Activated CD4-positive, alpha-beta T cell treated with anti-CD3 and anti-CD28 coated beads, Interleukin-2, Interleukin-6, amounts not matched to agents 100 ng/mL and 50 ng/mL, durations not matched to agents 16 hours and 8 hours (primary cell): ENCODE measurements around the gene ADCY10.

Experiments used
- DNase-seq: peaks from one replicate; pipeline ENCODE4 v3.0.0-alpha.2; 2020

The ADCY10 gene

DNA sequence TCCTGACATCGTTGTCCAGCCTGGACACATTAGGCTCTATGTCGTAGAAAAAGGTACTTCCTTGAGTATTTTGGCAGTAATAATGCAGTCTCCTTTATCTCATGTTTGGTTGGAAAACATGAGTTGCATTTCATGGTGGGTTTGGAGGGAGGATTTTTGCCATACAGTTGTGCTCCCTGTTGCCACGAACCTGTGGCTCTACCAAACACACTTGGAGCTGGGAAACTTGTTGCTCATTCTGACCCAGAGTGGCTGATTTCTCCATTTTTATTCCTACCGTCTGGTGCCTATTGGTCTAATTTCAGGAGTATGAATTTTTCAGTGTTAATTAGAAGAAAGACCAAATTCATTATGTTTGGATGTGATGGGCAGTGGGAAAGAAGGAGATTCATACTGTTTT, 141.5 kb downstream of the ADCY10 start:
- no peak for DNase-seq

DNA sequence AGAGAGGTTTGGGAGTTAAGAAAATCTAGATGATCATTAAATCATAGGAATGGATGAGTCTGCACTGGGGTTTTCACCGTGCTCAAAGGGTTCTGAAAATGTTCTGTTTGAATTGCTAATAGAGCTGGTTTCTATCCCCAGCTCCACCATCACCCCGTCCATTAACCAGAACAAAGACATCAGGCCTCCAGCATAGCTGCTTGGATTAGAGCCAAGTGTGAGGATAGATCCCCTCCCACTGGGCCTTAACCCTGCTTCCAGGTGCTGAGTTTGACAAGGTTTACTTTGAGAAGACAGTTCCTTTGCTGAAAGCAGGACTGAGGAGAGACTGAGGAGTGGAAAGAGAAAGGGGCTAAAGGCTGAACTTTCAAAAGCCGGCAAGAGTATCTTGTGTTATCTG, 143.8 kb downstream of the ADCY10 start:
- DNase-seq, result no peak

DNA sequence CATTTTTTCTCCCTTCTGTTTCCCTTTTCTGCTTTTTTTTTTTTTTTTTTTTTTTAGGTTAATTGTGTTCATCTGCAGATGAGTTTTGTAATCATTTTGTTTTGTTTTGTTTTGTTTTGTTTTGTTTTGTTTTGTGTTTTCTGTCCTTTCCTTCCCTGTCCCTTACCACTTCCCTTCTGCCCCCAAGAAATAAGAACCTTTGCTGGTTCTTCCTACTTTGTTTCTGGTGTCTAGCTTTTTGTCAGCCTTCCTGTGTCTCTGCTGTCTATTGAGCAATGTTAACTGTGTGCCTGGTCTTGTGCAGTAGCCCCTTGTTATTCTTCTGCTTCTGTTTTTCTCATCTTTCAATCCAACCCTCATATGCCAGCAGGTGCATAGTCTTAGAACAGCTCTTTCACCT, 146.2 kb downstream of the ADCY10 start:
- no peak for DNase-seq

DNA sequence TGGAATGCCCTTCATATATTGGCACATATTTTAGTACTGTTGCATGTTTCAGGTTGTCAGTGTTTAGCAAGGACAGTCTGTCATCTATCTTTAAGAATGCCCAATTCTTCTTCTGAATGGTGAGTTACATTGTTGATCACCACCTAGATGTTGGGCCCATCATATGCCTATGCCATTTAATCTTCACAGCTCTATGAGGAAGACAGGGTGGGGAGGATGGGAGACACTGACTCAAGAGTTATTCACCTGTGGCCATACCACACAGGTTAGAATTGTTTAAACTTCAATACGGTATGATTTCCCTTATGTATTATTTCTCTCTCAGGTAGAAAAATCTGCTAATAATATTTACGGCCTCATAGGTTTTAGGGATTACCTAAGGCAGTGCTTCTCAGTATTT, 147.4 kb downstream of the ADCY10 start:
- no peak for DNase-seq

DNA sequence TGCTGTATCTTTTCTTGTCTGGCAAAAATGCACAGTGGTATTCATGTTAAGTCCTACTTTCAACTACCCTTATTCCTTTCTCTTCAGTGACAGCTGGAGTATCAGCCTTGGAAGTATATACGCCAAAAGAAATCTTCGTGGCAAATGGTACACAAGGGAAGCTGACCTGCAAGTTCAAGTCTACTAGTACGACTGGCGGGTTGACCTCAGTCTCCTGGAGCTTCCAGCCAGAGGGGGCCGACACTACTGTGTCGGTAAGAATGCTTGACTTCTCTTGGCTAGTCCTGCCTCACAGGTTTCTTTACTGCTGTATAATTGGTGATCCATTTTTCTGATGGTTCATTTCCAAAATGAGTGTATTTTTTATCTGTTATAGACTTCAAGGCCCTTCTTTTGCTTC, 148.4 kb downstream of the ADCY10 start:
- DNase-seq, result no peak

DNA sequence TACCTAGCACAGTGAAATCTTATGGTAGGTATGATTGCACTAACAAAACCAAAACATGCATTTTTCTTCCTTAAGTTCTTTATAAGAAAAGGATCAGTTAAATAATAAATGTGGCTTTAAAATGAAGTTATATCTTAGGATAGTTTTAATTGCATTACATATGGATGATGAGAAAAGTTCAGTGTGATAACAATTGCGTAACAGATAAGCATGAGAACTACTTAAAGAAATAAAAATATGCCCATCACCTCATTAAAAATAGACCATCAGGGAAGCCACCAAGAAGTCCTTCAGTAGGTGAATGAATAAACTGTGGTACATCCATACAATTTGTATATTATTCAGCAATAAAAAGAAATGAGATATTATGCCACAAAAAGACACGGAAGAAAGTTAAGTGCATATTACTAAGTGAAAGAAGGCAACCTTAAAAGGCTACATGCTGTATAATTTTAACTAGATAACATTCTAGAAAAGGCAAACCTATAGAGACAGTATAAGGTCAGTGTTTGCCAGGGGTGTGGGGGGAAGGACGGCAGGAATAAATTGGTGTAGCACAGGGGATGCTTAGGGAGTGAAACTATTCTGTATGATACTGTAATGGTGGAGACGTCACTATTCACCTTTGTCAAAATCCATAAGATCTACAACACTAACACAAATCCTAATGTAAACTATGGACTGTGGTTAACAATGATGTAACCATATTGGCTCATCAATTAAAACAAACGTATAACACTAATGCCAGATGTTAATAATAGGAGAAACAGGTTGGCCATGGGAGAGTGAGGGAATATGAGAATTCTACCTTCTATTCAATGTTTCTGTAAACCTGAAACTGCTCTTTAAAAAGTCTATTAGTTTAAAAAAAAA, 149.2 kb downstream of the ADCY10 start:
- DNase-seq, result no peak

DNA sequence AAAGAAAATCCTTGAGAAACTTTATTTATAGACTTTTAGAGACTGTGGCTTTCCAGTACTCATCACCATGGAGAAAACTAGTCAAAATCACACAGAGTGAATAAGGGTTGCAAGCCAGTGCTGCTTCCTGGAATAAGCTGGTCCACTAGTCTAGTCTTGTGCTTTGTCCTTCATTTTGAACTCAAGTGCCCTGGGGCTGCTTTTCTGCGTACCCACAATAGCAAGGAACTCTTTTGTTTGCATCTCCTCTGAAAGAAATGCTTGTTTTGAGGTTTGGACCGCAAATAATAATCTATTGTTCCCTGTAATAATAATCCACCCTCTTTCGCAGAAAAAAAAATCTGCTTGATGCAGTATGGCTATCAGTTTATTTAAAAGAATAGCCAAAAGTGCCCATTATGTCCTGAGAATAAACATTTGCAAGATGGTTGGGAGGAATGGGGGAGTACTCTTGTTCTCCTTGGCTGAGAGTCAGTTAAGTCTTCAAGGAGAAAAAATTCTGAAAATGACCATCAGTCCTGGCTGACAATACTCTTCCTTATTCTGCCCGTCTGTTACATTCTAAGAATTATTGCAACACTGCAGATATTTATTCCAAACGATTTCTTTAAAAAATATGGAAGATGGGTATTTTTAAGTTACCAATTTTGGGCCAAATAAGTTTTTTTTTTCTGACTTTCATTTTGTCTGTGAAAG, 150.3 kb downstream of the ADCY10 start:
- DNase-seq, result no peak

DNA sequence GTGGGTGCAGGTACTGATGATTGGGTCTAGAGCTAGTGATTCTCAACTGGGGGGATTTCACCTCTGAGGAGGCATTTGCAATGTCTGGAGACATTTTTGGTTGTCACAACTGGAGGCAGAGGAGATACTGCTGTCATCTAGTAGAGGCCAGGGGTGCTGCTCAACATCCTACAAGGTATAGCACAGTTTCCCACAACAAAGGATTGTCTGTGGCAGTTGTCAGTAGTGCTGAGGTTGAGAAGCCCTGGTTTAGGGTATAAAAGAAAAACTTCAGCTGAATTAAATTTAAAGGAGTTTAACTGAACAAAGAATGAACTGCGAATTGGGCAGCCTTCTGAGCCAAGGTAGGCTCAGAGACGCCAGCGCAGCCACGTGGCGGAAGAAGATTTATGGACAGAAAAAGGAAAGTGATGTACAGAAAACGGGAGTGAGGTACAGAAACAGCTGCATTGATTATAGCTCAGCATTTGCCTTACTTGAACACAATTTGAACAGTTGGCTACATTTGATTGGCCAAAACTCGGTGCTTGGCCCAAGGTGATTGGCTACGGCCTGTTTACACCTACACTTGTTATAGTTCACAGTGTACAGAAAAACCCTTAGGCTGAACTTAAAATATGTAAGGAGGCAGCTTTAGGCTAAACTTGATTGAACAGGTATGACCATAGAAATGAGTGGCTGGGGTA, 151.7 kb downstream of the ADCY10 start:
- no peak for DNase-seq

DNA sequence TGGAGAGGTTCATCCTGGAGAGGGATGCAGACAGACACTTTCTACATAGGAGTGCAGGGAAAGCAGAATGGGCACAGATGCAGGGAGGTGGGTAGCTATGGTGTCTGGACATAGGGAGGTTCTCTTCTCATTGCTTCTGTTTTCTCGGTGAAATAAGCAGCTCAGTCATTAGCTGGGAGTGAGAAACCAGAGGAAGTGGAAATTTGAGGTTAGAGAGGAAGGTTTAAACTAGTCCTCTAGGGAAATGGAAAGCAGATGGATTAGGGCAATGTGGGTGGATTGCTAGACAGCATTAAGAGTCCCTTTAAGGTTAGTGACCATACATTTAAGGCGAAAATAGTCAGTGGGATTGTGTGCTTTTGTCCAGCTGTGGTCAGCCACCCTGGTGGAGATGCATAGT, 152.5 kb downstream of the ADCY10 start:
- DNase-seq, result no peak
